Activated CD8-positive, alpha-beta memory T cell treated with anti-CD3 and anti-CD28 coated beads, Interleukin-2, amount 50 U/mL, for 1 hour (primary cell): Measurements from ENCODE around the gene AURKB.
"Not testable (repeated sequence)": the region's sequence is repeated elsewhere in the genome, so short reads cannot be mapped to it uniquely, and the experiment has no call there.

Experiments used
- DNase-seq: peaks from one replicate; pipeline ENCODE4 v3.0.0-alpha.2; 2020; ENCODE audit errors: extremely low read depth

AURKB gene

GRCh38 chr17:8188263-8188839, 22.0 kb downstream of the AURKB start:
- DNase-seq, result no peak

GRCh38 chr17:8187517-8188262, 22.7 kb downstream of the AURKB start:
- DNase-seq, result peak; percentile 69

- peak; percentile 85 for DNase-seq
Measured at GRCh38 chr17:8186787-8187516, 23.4 kb downstream of the AURKB start.

- no peak for DNase-seq
Measured at GRCh38 chr17:8186446-8186786, 24.0 kb downstream of the AURKB start.

- DNase-seq, result peak; percentile 61
Measured at GRCh38 chr17:8185582-8186445, 24.6 kb downstream of the AURKB start.

GRCh38 chr17:8176998-8177731, 33.2 kb downstream of the AURKB start:
- DNase-seq, result no peak

- DNase-seq, result no peak
Measured at GRCh38 chr17:8176197-8176940, 34.0 kb downstream of the AURKB start, which contains the start of gene TMEM107. TMEM107 (minus strand) TSS chr17:8176380; CDS start chr17:8176286, 94 bp downstream.

- DNase-seq, result no peak
Measured at GRCh38 chr17:8175795-8176196, 34.6 kb downstream of the AURKB start.

GRCh38 chr17:8173871-8174322, 36.5 kb downstream of the AURKB start:
- no peak for DNase-seq

- DNase-seq, result no peak
Measured at GRCh38 chr17:8173056-8173870, 37.1 kb downstream of the AURKB start.

- DNase-seq, result not testable (repeated sequence)
Measured at GRCh38 chr17:8170186-8170585, 40.2 kb downstream of the AURKB start.

GRCh38 chr17:8167526-8167925, 42.8 kb downstream of the AURKB start:
- no peak for DNase-seq

GRCh38 chr17:8166731-8167130, 43.6 kb downstream of the AURKB start:
- no peak for DNase-seq

- no peak for DNase-seq
Measured at GRCh38 chr17:8164815-8165131, 45.6 kb downstream of the AURKB start.

GRCh38 chr17:8163978-8164814, 46.2 kb downstream of the AURKB start:
- DNase-seq, result no peak

- DNase-seq, result no peak
Measured at GRCh38 chr17:8162997-8163977, 47.1 kb downstream of the AURKB start.

- DNase-seq, result no peak
Measured at GRCh38 chr17:8162233-8162996, 48.0 kb downstream of the AURKB start, which contains the start of gene VAMP2. VAMP2 (minus strand) TSS chr17:8162948; CDS start chr17:8162879, 69 bp downstream.
